Fibroblast of pulmonary artery (primary cell): ENCODE data around the gene PDE11A.

Source experiments
- DNase-seq: peaks from one replicate; pipeline ENCODE4 v3.0.0-alpha.2; 2010; ENCODE audit warnings: low read depth
- H3K4me3 ChIP-seq: replicated peaks from 2 replicates; pipeline ENCODE4 v1.5.1; 2011; ENCODE audit warnings: low read depth, mild to moderate bottlenecking, control low read depth, low read length, moderate library complexity
- TF ChIP-seq, protein P1 (sequence below): IDR thresholded peaks from 2 replicates; pipeline ENCODE4 v1.5.1; 2011; ENCODE audit warnings: mild to moderate bottlenecking, control low read depth, low read length, inconsistent platforms; ENCODE audit errors: missing control alignments

PDE11A gene

GRCh38 chr2:177578454-177578853, 494.1 kb downstream of the PDE11A start:
- DNase-seq = no peak
- TF ChIP-seq, protein P1, sequence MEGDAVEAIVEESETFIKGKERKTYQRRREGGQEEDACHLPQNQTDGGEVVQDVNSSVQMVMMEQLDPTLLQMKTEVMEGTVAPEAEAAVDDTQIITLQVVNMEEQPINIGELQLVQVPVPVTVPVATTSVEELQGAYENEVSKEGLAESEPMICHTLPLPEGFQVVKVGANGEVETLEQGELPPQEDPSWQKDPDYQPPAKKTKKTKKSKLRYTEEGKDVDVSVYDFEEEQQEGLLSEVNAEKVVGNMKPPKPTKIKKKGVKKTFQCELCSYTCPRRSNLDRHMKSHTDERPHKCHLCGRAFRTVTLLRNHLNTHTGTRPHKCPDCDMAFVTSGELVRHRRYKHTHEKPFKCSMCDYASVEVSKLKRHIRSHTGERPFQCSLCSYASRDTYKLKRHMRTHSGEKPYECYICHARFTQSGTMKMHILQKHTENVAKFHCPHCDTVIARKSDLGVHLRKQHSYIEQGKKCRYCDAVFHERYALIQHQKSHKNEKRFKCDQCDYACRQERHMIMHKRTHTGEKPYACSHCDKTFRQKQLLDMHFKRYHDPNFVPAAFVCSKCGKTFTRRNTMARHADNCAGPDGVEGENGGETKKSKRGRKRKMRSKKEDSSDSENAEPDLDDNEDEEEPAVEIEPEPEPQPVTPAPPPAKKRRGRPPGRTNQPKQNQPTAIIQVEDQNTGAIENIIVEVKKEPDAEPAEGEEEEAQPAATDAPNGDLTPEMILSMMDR = no peak
- H3K4me3 ChIP-seq = no peak overlapping the region

- no peak overlapping the region for H3K4me3 ChIP-seq
- TF ChIP-seq, protein P1 = no peak
- DNase-seq = no peak
These were observed 495.5 kb downstream of the PDE11A start for GRCh38 chr2:177577075-177577474.

- no peak for DNase-seq
- no peak overlapping the region for H3K4me3 ChIP-seq
- TF ChIP-seq, protein P1 = no peak
These were observed 497.2 kb downstream of the PDE11A start for GRCh38 chr2:177575358-177575757.

DNA sequence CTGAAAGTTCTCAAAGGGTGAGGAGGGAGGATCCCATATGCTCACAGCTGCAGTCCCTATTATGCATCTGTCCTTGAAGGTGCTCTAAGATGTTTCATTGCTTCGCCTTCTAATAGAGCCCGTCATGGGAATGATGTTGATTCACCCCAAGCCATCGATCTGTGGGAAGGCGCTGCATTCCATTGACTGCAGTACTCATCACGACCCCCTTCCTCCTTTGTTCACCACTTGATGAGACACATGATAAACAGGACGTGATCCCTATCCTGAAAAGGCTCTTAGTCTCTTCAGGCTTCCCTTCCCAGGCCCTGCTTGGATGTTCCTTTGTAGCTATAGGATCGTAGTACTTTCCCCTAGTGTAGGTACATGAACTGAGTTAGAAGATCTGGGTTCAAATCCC, 498.2 kb downstream of the PDE11A start:
- no peak for DNase-seq
- TF ChIP-seq, protein P1 = no peak
- H3K4me3 ChIP-seq = no peak overlapping the region
